HG03575 (cell line): ENCODE results near the gene SLC4A1.

Source experiments
- ATAC-seq: cut with Tn5 transposase; IDR thresholded peaks from one replicate; pipeline ENCODE4 v1.9.1; 2021; ENCODE audit not compliant: unreplicated experiment, insufficient number of reproducible peaks, low FRiP score; ENCODE audit errors: extremely low read depth

The SLC4A1 gene

DNA sequence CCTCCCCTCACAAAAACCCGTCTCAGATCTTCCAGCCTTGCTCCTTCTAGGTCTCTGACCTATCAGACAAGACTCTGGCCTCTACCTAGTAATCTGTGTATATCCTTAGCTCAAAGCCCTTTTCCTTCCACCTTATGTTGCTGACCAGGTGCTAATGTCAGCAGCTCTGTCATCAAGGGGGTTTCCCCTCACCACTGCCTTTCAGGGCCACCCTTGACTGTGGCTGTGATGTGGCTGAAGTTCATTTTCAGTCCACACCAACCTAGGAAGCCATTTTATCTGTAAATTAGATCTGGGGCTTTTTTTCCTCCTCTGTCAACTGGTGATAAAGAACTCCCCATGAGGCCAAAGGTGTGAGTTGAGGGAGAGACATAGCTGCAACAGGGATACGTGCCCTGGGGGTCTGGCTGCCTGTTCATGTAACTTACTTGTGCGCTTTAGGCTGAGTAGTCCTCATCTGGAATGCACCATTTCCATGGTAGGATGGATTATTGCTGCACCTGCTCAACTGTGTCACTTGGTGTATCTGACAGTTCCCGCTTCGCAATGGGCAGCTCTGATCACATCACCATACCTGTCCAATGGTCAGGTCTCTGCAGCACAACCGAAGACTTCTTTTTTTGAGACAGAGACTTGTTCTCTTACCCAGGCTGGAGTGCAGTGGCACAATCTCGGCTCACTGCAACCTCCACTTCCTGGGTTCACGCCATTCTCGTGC, 25.7 kb upstream of the SLC4A1 start:
- no peak for ATAC-seq

DNA sequence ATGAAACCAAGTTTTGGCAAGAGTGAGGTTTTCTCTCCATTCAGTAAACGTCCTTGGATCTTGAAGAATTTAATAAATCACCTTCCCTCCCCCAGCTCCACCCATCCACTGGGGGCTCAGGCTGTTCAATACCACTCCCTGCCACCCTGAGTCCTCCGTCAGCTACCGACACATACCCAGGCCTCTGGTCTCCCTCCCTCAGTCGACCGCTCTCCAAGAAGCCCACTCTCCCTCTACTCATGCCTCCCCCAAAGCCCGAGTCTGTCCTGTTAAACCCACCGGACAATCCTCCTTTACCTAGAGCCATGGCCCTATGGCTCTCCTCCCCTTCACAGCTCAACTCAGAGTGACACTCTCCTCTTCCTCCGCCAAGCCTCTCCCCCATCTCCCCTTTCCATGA, 19.7 kb upstream of the SLC4A1 start:
- no peak for ATAC-seq

DNA sequence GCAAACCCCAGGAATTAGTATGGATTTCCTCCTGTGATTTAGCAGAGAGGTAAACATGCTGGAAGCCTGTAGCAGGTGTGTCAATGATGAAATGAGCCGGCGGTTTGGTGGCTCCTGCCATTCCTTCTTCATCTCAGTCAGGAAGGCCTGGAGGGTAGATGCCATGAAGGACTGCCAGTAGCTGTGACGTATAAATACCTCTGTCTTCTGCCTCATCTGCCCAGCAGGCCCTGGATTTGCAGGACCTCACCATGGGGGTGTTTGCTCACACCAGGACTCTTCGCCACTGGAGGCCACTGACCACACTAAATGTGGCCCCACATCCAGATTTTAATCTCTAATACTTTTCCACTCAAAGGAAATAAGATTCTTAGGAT, 16.1 kb upstream of the SLC4A1 start:
- no peak for ATAC-seq

DNA sequence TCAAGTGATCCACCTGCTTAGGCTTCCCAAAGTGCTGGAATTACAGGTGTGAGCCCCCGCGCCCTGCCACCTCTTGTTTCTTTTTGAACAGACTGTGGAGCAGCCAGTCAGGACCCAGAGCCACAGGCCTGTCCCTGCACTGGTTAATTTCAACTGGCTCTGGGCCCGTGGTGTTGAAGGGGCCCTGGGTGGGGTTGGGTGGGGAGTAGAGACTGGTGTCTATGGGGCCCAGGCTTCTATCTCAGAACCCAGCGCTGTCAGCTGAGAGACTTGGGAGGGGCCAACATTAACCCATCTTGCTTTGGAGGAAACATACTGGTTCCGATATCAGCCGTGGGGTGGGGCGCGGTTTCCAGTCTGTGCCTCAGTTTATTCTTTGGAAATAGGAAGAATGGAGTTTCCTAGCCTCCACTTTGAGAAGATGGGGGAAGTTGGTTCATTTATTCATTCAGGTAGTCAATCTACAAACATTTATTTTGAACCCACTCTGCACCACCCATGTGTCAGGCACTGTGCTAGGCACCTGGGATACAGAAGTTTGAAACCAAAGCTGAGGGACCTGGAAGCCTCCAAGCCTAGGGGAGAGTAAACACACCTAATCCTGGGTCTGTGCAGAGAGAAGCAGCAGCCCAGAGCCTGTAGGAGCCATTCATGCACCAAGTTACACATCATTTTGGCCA, 15.5 kb upstream of the SLC4A1 start:
- no peak for ATAC-seq

DNA sequence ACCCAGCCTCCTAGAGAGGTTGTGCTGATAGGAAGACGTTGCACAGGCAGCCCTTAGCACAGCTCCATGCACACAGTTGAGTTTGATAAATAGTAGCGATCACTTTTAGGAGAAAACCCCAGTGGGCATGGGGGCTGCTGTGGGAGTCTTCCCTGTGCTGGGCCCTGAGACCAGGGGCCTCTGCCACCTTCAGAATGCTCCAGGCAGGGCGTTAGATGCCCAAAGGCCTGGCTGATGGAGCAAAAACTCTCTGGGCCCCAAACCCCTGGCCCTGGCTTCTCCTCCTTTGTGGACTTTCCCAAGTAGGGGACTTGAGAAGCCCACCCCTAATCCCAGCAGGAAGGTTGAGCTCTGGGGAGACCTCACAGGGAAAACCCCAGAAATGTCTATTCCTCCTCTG, 14.3 kb upstream of the SLC4A1 start:
- no peak for ATAC-seq

DNA sequence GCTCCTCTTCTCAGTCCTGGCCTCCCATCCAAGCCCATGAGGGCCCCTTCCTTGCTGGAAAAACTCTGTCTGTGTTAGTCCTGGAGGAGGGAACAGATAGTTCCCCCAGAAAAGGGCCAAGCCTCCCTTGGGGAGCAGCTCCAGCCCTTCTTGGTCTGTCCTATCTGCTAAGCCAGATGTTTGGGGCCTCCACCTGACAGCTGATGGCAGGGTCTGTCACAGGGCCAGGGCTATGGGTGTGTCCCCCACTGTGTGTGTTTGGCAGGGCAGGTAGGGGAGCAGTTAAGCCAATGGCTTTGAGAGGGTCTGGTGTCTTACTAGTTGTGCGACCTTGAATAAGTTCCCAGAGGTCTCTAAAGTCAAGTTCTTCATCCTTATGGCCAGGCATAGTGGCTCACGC, 13.6 kb upstream of the SLC4A1 start:
- no peak for ATAC-seq

DNA sequence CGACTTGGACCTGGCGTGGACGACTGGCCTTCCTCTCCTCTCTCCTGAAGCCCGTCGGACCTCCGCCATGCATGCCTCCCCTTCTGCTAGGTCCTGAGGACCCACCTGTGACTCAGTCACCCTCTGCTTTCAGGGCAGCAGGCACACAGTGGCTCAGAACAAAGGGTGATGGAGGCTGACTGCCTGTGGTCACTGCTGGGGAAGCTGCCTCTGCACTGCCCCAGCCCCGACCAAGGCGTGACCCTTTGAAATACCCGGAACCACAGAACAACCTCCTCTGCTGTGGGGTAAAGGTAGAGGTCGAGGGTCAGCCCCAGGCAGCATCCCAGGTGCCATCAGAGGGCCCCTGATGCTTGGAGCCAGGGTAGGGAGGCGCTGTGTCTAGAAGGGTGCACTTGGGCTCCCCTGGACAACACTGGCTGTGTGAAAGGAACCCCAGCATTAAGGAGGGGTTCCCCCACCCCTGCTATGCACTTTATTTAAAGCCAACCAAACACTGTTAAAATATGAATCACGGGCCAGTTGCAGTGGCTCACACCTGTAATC, 12.5 kb upstream of the SLC4A1 start:
- no peak for ATAC-seq

DNA sequence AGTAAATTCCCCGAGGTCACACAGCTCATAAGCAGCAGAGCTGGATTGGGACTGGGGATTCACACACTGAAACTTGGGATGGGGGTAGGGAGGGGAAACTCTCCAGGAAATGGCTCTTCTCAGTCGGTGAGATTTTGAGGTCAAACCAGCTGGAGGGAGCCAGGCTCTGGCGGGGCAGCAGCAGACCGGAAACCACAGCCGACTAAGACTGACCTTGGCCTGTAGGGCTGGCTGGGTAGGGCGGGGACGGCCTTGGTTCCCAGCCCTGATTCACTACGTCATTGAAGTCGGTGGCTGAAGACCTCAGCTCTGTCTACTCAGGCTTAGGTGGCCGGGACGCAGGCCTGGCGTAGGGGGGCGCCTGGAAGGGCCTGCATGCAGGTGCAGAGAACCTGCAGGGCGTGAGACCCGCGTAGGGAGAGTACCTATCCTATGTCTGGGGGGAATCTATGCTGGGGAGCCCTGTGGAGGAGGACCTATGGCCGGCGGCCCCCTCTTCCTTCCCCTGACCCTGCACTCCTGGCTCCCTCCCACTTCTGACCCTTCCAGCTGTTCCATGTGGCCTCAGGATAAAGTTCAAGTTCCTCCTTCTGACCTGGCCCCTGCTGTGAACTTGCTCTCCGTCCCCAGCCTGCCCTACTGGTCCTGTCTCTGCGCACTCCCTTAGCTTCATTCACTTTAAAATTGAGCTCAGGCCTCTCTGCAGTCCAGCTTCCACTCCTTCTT, 11.9 kb upstream of the SLC4A1 start:
- ATAC-seq = no peak

DNA sequence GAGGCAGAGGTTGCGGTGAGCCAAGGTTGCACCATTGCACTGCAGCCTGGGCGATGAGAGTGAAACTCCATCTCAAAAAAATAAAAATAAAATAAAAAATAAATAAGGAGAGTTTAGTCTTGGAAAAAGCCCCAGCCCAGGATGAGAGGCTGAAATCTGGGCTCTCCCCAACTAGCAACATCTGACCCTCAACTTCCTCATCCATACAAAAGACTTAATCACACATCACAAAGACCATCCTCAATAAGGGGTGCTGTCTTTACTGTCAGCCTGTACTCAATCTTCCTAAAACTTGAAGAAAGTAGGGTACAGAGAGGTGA, 11.4 kb upstream of the SLC4A1 start:
- ATAC-seq = no peak

DNA sequence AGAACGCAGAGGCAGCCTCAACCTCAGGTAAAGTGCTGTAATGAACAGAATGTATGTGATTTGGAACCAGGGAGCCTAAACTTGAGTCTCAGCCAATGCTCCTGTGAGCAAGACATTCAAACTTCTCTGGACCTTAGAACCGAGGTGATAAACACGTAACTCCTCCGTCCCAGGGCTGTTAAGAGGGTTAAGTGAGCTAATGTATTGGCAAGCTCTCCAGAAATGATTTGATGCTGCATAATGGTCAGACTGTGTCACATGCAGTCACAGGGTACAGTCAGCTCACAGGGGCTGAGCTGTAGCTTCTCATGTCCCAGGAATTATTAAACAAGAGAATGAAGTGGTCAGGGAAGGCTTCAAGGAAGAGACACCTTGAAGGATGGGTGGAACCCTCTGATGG, 10.0 kb upstream of the SLC4A1 start:
- no peak for ATAC-seq

DNA sequence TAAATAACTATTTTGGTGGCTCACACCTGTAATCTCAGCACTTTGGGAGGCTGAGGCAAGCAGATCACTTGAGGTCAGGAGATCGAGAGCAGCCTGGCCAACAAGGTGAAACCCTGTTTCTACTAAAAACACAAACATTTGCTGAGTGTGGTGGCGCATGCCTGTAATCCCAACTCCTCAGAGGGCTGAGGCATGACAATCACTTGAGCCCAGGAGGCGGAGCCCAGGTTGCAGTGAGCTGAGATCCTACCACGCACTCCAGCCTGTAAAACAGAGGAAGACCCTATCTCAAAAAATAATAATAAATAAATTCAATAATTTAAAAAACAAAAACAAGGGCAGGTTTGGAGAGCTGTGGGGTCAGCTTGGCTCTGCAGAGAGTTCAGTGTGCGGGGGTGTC, 5.7 kb upstream of the SLC4A1 start:
- ATAC-seq = no peak

DNA sequence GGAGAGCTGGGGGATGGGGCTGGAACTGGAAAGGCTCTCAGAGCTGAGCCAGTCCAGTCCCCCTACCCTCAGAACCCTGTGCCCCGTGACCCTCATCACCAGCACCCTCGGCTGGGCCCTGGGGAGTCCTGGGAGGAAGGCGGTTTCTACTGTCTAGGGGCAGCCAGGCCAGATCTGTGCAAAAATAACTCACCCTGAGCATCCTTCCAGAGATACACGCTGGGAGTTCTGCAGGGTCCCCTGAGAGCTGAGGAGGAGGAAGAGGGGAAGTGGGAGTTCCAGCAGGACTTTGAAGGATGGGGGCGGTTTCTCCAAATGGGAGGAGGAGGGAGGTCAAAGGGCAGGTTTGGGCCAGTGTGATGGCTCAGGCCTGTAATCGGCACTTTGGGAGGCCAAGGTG, 5.0 kb upstream of the SLC4A1 start:
- ATAC-seq = no peak

DNA sequence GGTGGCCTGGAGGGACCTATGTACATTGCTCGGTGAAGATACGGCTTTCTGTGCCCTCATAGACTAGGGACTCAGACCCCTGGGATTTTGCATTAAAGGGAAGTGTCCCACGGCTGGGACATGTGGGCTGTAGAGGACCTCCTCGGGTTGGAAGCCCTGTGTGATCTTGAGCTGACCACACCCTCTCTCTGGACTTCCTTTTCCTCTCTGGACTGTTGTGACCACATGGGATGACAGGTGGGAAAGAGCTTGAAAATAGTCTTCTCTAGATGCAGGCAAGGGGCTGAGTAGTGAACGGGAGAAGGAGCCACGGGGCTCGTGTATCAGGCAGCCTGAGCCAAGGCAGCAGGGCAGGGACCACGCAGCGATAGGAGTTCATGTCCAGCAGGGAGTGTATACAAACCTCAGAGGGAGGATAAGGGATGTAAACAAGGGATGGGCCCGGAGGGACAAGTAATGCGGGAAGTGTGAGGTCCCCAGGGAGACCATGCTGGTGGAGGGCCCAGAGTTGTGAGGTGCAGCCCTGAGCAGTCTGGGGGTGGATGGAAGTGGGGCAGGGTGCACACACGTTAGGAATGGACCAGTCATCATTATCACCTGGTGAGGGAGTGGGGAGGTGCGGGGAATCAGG, 4.5 kb upstream of the SLC4A1 start:
- no peak for ATAC-seq

DNA sequence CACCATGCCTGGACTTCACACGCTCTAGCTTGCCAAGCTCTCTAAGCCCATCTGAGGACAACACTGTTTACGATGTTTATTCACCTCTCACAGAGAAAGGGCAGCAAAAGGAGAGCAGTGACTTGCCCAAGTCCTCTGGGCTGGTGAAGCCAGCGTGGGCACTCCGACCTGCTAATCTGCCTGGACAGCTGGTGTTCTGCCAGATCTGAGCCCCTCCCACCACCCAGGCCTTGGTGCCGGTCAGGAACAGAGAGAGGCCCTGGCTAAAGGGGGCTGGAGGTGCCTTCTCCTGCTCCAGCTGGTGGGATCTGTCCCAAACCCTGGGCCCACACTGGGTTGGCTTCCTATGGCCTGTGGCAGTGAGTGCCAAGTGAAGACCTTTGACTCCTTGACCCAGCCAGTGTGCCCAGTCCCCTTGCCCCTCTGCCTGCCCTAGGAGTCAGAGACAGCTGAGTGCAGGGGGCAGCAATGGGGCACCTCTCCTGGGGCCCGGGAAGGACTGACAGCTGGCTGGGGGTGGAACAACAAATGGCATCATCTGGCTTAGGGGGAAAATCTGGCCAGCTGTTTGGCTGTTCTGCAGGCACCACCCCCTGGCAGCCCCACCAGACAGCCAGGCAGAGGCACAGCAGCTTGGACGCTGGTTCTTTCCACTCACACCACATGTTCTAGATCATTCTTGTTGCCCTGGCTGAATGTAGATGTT, 1.8 kb upstream of the SLC4A1 start:
- ATAC-seq = no peak

DNA sequence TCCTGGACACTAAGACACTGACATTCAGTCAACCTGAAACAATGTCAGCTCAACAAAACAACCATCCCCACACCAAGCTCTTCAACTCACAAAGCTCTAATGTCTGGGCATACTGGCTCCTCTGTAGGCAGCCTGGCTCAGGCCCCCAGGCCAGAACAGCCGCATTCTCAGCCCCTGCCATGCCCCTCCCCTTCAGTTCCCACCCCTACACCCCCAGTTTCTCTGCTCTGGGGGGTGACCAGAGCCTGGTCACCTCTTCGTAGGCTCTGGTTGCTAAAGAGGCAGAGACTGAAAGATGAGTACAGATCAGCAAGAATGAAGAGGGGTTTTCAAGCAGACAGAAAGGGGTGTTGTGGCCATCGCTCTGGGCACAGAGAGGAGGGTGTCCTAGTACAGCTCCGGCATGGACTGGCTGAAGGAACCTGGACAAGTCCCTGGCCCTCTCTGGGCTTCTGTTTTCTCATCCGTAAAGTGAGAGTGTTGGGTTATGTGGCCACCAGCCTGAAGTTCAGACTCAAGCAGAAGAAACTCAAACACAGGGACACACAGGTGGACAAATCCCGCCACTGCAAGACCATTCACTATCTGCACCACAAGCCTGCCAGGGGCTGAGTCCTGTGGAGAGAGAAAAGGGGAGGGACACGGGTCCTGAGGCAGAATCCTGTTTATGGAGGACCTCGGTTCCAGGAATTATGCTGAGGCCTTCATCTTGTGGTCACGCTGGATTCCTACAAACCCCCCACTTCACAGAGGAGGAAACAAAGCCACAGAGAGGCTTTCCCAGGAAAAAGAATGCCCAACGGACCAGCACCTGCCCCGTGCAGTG, 987 bp upstream of the SLC4A1 start:
- no peak for ATAC-seq

DNA sequence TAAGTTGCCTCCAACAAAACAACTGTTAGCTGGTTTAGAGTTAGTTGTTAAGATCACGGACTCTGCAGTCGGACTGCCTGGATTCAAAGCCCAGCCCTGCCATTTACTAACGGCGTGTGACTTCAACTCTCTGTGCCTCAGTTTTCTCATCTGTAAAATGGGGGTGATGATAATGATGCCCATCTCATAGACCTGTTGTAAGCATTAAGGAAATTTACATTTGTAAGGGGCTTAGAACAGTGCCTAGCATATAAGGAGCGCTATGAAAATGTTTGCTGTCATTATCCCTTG, 825 bp downstream of the SLC4A1 start:
- no peak for ATAC-seq

DNA sequence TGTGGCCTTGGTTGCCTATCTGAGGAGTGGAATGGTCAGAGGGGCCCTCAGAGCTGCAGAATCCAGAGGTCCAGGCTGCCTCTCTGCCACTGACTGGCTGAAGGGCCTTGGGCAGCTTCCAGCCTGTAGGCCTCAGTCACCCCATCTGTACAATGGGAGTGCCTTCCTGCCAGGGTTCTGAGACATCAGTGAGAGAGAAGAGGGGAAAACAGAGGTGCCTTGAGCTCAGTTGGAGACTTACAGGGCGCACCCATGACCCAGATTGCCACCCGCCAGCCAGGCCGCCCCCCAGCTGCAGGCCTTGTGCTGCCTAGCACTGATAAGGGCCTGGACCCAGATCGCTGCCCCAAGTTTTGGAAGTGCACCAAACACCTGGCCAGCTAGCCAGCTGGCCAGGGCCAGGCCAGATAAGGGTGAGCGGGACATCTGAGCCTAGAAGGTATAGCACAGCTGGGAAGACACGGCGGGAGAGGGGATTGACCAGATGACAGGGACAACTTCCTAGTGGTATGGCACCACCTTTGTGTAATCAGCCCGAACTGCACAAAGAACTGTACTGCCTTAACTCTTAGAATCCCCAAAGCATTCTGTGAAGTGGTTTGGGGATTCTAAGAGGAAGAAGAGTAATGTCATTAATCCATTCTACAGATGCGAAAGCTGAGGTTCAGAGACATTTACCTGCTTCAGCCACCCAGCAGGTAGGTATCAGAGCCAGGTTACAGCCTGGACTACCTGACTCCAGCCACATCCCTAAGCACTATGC, 1.4 kb downstream of the SLC4A1 start:
- no peak for ATAC-seq

DNA sequence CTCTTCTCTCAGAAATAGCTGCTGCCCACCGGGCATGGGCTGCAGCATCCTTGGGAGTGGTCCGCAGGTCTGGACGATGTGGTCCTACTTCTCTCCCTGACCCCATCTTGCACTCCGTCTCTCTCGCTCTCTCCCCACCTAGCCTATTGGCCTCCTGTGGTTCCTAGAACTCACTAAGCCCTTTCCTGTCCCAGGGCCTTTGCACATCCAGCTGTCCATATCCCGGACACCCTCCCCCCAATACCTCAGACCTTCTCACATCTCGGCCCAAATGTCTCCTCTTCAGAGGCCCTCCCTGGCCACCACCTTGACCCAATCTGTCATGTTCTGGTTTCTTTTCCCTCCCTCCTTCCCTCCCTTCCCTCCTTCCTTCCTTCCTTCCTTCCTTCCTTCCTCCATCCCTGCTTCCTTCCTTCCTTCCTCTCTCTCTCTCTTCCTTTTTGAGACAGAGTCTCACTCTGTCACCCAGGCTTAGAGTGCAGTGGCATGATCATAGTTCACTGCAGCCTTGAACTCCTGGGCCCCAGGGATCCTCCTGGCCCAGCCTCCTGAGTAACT, 4.5 kb downstream of the SLC4A1 start:
- ATAC-seq = no peak
